Neuronal stem cell (in vitro differentiated cells): ENCODE measurements around the gene MAP3K20.
A peak's percentile ranks its signal among the peaks of the same experiment; 100 is the strongest.

Source experiments
- DNase-seq: peaks from one replicate; pipeline ENCODE4 v3.0.0-alpha.2; 2013; ENCODE audit warnings: low spot score
- H2AFZ ChIP-seq: one replicate; pipeline ENCODE4 v1.6.1; 2013; ENCODE audit warnings: mild to moderate bottlenecking, low read length, inconsistent platforms
- H2AK5ac ChIP-seq: 2 replicates; pipeline ENCODE4 v1.6.1; 2013; ENCODE audit warnings: low read depth, mild to moderate bottlenecking, inconsistent platforms, low read length, moderate library complexity, mixed read lengths
- H2BK120ac ChIP-seq: 2 replicates; pipeline ENCODE4 v1.6.1; 2013; ENCODE audit warnings: low read depth, mild to moderate bottlenecking, inconsistent platforms, low read length, moderate library complexity, mixed read lengths
- H2BK12ac ChIP-seq: one replicate; pipeline ENCODE4 v1.6.1; 2013; ENCODE audit warnings: low read length, inconsistent platforms
- H2BK15ac ChIP-seq: 2 replicates; pipeline ENCODE4 v1.6.1; 2013; ENCODE audit warnings: mild to moderate bottlenecking, low read length, inconsistent platforms, mixed read lengths
- H2BK5ac ChIP-seq: one replicate; pipeline ENCODE4 v1.6.1; 2013; ENCODE audit warnings: inconsistent platforms, mild to moderate bottlenecking, low read length, moderate library complexity
- H3K14ac ChIP-seq: one replicate; pipeline ENCODE4 v1.6.1; 2013; ENCODE audit warnings: low read length, inconsistent platforms
- H3K18ac ChIP-seq: 2 replicates; pipeline ENCODE4 v1.6.1; 2013; ENCODE audit warnings: low read length, inconsistent platforms
- H3K23ac ChIP-seq: 2 replicates; pipeline ENCODE4 v1.6.1; 2013; ENCODE audit warnings: low read depth, mild to moderate bottlenecking, mixed read lengths, low read length, inconsistent platforms; ENCODE audit not compliant: poor library complexity
- H3K27ac ChIP-seq: replicated peaks from 3 replicates; pipeline ENCODE4 v1.5.1; 2013; ENCODE audit warnings: low read length, inconsistent platforms
- H3K27me3 ChIP-seq, 3 experiments: 2 replicates each; pipeline ENCODE4 v1.6.1; 2013; ENCODE audit warnings: low read length in 3 of 3, mild to moderate bottlenecking in 2 of 3, inconsistent platforms in 1 of 3, low read depth in 1 of 3, mixed read lengths in 1 of 3, moderate library complexity in 1 of 3; ENCODE audit not compliant: control insufficient read depth in 3 of 3, insufficient read depth in 3 of 3
- H3K36me3 ChIP-seq, 2 donors: replicated peaks in 1 of 2; 2 replicates each; pipeline ENCODE4 v1.6.1; 2013; ENCODE audit warnings: low read length in 2 of 2; ENCODE audit not compliant: control insufficient read depth in 2 of 2, insufficient read depth in 2 of 2
- H3K4ac ChIP-seq: 2 replicates; pipeline ENCODE4 v1.6.1; 2013; ENCODE audit warnings: inconsistent platforms, mild to moderate bottlenecking, low read length, moderate library complexity
- H3K4me1 ChIP-seq, 2 donors: 1 replicate in 1 of 2; 2 replicates in 1 of 2; pipeline ENCODE4 v1.6.1; 2013; ENCODE audit warnings: low read length in 2 of 2, low read depth in 1 of 2; ENCODE audit not compliant: control insufficient read depth in 2 of 2, insufficient read depth in 1 of 2
- H3K4me2 ChIP-seq: one replicate; pipeline ENCODE4 v1.6.1; 2013; ENCODE audit warnings: mild to moderate bottlenecking, low read length, inconsistent platforms; ENCODE audit not compliant: insufficient read depth, poor library complexity, severe bottlenecking
- H3K4me3 ChIP-seq, 2 donors: 2 replicates each; pipeline ENCODE4 v1.5.1; 2013; ENCODE audit warnings: low read length in 2 of 2, mild to moderate bottlenecking in 2 of 2, inconsistent platforms in 1 of 2, moderate library complexity in 1 of 2
- H3K79me1 ChIP-seq: one replicate; pipeline ENCODE4 v1.6.1; 2013; ENCODE audit warnings: low read depth, mild to moderate bottlenecking, inconsistent platforms, low read length, moderate library complexity
- H3K9ac ChIP-seq: one replicate; pipeline ENCODE4 v1.6.1; 2013; ENCODE audit warnings: mild to moderate bottlenecking, low read depth, low read length, inconsistent platforms; ENCODE audit not compliant: poor library complexity
- H3K9me3 ChIP-seq, 2 donors: replicated peaks in 1 of 2; 2 replicates each; pipeline versions ENCODE3 to v1.6.1; 2013; ENCODE audit warnings: low read length in 2 of 2, mild to moderate bottlenecking in 2 of 2, inconsistent platforms in 1 of 2, low read depth in 1 of 2, mixed read lengths in 1 of 2, moderate library complexity in 1 of 2; ENCODE audit not compliant: control insufficient read depth in 2 of 2, insufficient read depth in 1 of 2
- H4K8ac ChIP-seq: one replicate; pipeline ENCODE4 v1.6.1; 2013; ENCODE audit warnings: low read depth, mild to moderate bottlenecking, inconsistent platforms, low read length, moderate library complexity
- H4K91ac ChIP-seq: one replicate; pipeline ENCODE4 v1.6.1; 2013; ENCODE audit warnings: low read length, low read depth, mild to moderate bottlenecking, inconsistent platforms; ENCODE audit not compliant: poor library complexity
- WGBS, 2 donors: extraction: QIAGEN DNeasy Blood & Tissue Kit; methylation state at CpG; one replicate each; pipeline ENCODE4 v1.1.7; 2013; ENCODE audit warnings: missing lambda C conversion rate in 2 of 2, mixed read lengths in 1 of 2; ENCODE audit not compliant: insufficient read length in 2 of 2, insufficient replicate concordance in 1 of 2; ENCODE audit errors: extremely low coverage in 2 of 2; 5-methylcytosine and 5-hydroxymethylcytosine counted together

MAP3K20 gene

GRCh38 chr2:173235947-173236803, 160.5 kb downstream of the MAP3K20 start:
- H3K9ac ChIP-seq = no peak overlapping the region
- H3K18ac ChIP-seq = peak overlapping the region; percentile 35
- H3K4me1 ChIP-seq = peaks cover 6 to 9% of the 10 kb centered on the region in 2 donors
- H3K4ac ChIP-seq = no peak overlapping the region
- peaks cover 3 to 18% of the 10 kb centered on the region in 2 donors for H3K36me3 ChIP-seq
- H3K27ac ChIP-seq = no peak overlapping the region
- no peak for DNase-seq
- H4K91ac ChIP-seq = peak overlapping the region; percentile 38
- no peaks in the 10 kb centered on the region for H3K27me3 ChIP-seq
- H2BK12ac ChIP-seq = no peak overlapping the region
- no peak overlapping the region for H4K8ac ChIP-seq
- no peak overlapping the region for H3K23ac ChIP-seq
- WGBS, 2 donors = no CpG with 5 or more reads among the region's 5 CpGs
- H3K9me3 ChIP-seq = peaks cover 0 to 2% of the 10 kb centered on the region in 2 donors
- no peak overlapping the region for H2AFZ ChIP-seq
- H2AK5ac ChIP-seq = no peak overlapping the region
- no peak overlapping the region for H2BK120ac ChIP-seq
- H2BK15ac ChIP-seq = no peak overlapping the region
- no peak overlapping the region for H3K14ac ChIP-seq
- no peaks in the 10 kb centered on the region for H3K79me1 ChIP-seq
- H3K4me3 ChIP-seq = no peak overlapping the region
- no peak overlapping the region for H2BK5ac ChIP-seq
- no peak overlapping the region for H3K4me2 ChIP-seq

DNA sequence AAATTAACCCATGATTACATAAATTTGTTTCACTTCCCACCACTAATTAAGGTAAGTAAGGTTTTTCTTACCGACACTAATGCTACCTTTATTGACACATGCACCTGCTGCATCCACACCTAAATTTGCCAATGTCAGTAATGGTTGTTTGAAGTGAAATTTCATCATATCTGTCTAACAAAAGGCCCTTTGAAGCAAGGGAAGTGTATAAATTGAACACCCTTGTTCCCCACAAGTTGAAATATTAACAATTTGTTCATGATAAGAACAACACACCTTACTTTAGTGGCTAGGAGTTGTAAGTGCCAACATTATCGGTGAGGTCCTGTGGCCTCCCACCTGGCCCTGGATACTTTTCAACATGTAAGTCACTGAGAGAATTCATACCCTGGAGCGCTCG, 162.7 kb downstream of the MAP3K20 start:
- H3K18ac ChIP-seq = no peak overlapping the region
- H3K27me3 ChIP-seq = no peaks in the 10 kb centered on the region
- H3K4ac ChIP-seq = no peak overlapping the region
- no CpG with 5 or more reads among the region's 4 CpGs for WGBS, 2 donors
- H2BK12ac ChIP-seq = no peak overlapping the region
- H3K9me3 ChIP-seq = peaks cover 0 to 3% of the 10 kb centered on the region in 2 donors
- H2BK120ac ChIP-seq = no peak overlapping the region
- H3K36me3 ChIP-seq = peaks cover 2 to 9% of the 10 kb centered on the region in 2 donors
- H3K23ac ChIP-seq = no peak overlapping the region
- H3K4me3 ChIP-seq = no peak overlapping the region
- no peaks in the 10 kb centered on the region for H3K79me1 ChIP-seq
- H3K14ac ChIP-seq = no peak overlapping the region
- no peak overlapping the region for H2AK5ac ChIP-seq
- H4K91ac ChIP-seq = no peak overlapping the region
- no peak overlapping the region for H2BK15ac ChIP-seq
- H3K27ac ChIP-seq = no peak overlapping the region
- H2AFZ ChIP-seq = no peak overlapping the region
- peaks cover 6 to 9% of the 10 kb centered on the region in 2 donors for H3K4me1 ChIP-seq
- H3K4me2 ChIP-seq = no peak overlapping the region
- H3K9ac ChIP-seq = no peak overlapping the region
- no peak overlapping the region for H4K8ac ChIP-seq
- no peak overlapping the region for H2BK5ac ChIP-seq
- no peak for DNase-seq

- no peak overlapping the region for H3K23ac ChIP-seq
- H2BK120ac ChIP-seq = no peak overlapping the region
- no peak overlapping the region for H4K8ac ChIP-seq
- H4K91ac ChIP-seq = no peak overlapping the region
- peaks cover 0 to 3% of the 10 kb centered on the region in 2 donors for H3K9me3 ChIP-seq
- H2BK12ac ChIP-seq = no peak overlapping the region
- no peak overlapping the region for H2BK5ac ChIP-seq
- no peak overlapping the region for H2BK15ac ChIP-seq
- H3K14ac ChIP-seq = no peak overlapping the region
- H2AFZ ChIP-seq = no peak overlapping the region
- no peak for DNase-seq
- no peak overlapping the region for H3K4ac ChIP-seq
- no peak overlapping the region for H3K18ac ChIP-seq
- H3K36me3 ChIP-seq = peaks cover 0 to 5% of the 10 kb centered on the region in 2 donors
- H3K27me3 ChIP-seq = no peaks in the 10 kb centered on the region
- WGBS, 2 donors = no CpG with 5 or more reads among the region's 3 CpGs
- H3K4me1 ChIP-seq = peaks cover 6 to 9% of the 10 kb centered on the region in 2 donors
- no peak overlapping the region for H2AK5ac ChIP-seq
- H3K79me1 ChIP-seq = no peaks in the 10 kb centered on the region
- H3K9ac ChIP-seq = no peak overlapping the region
- H3K4me3 ChIP-seq = no peak overlapping the region
- no peak overlapping the region for H3K4me2 ChIP-seq
- no peak overlapping the region for H3K27ac ChIP-seq
These were observed 163.2 kb downstream of the MAP3K20 start for GRCh38 chr2:173238831-173239230.

DNA sequence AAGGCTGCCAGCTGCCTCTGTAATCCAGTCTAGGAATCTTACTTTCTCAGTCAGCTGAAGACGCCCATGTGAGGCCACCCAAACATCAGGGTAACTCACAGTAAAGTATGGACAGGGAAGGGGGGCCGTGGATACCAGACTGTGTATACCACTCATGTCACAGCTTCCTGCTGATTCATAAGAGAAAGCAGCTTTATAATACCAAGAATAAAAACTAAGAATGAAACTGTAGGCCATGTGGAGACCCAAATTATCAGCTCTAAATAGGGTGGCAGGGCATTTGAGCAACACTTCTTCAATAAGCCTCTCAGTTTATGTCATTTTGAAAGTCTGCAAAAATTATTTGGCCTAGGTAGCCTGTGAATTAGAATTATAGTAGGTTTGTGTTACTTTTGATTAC, 164.0 kb downstream of the MAP3K20 start:
- Histone ChIP-seq H3K4me2 (no peak overlapping the region), H3K79me1 (no peaks in the 10 kb centered on the region), H3K18ac (no peak overlapping the region), H3K9ac (no peak overlapping the region), H3K4me3 (no peak overlapping the region), H2BK120ac (no peak overlapping the region), H2BK5ac (no peak overlapping the region), H2BK15ac (no peak overlapping the region), H2BK12ac (no peak overlapping the region), H3K27me3 (no peaks in the 10 kb centered on the region), H3K4ac (no peak overlapping the region), H4K91ac (no peak overlapping the region), H3K4me1 (peaks cover 6 to 9% of the 10 kb centered on the region in 2 donors), H3K14ac (no peak overlapping the region), H4K8ac (no peak overlapping the region), H2AK5ac (no peak overlapping the region), H2AFZ (no peak overlapping the region), H3K9me3 (peaks cover 0 to 2% of the 10 kb centered on the region in 2 donors), H3K23ac (no peak overlapping the region), H3K27ac (no peak overlapping the region), H3K36me3 (no peaks in the 10 kb centered on the region)
- no peak for DNase-seq
- WGBS, 2 donors = no CpG with 5 or more reads among the region's 2 CpGs
